GM12878 (cell line): ENCODE measurements around the gene AGBL5. TPM values are rescaled to one million over a fixed set of nuclear protein-coding genes. Genes with fewer than 3 reads are reported as not detected.
A peak's percentile ranks its signal among the peaks of the same experiment; 100 is the strongest.

Source experiments
- BCL3 ChIP-seq: IDR thresholded peaks from 2 replicates; pipeline ENCODE4 v1.6.1; 2011; ENCODE audit warnings: borderline replicate concordance, low read depth, mild to moderate bottlenecking, moderate library complexity, low read length; ENCODE audit not compliant: insufficient read depth, poor library complexity, severe bottlenecking
- BHLHE40 ChIP-seq, 2 experiments: fragments of 450-650 bp in 1 of 2; IDR thresholded peaks; 2 replicates each; pipeline ENCODE4 v1.6.1; 2011 to 2017; ENCODE audit warnings: low read depth in 2 of 2, borderline replicate concordance in 1 of 2, improper control_type of control experiment in 1 of 2, low read length in 1 of 2, mild to moderate bottlenecking in 1 of 2
- BRCA1 ChIP-seq: IDR thresholded peaks from 2 replicates; pipeline ENCODE4 v1.6.1; 2011; ENCODE audit warnings: low read depth, low read length, improper control_type of control experiment
- CREM ChIP-seq: IDR thresholded peaks from 2 replicates; pipeline ENCODE4 v1.6.1; 2014; ENCODE audit warnings: antibody characterized with exemption, low read depth
- DPF2 ChIP-seq: fragments of 450-650 bp; IDR thresholded peaks from 2 replicates; pipeline ENCODE4 v1.6.1; 2017; ENCODE audit warnings: mild to moderate bottlenecking
- EP300 ChIP-seq, 2 experiments: fragments of 150-350 bp in 1 of 2; IDR thresholded peaks; 2 replicates each; pipeline ENCODE4 v1.6.1; 2011 to 2012; ENCODE audit warnings: low read depth in 2 of 2, low read length in 2 of 2, borderline replicate concordance in 1 of 2, improper control_type of control experiment in 1 of 2, inconsistent platforms in 1 of 2; ENCODE audit not compliant: control insufficient read depth in 1 of 2
- ESRRA ChIP-seq: IDR thresholded peaks from 2 replicates; pipeline ENCODE4 v1.6.1; 2012; ENCODE audit warnings: mild to moderate bottlenecking, low read length, improper control_type of control experiment
- FOXK2 ChIP-seq: fragments of 450-650 bp; IDR thresholded peaks from 2 replicates; pipeline ENCODE4 v1.6.1; 2017; ENCODE audit warnings: mild to moderate bottlenecking, moderate library complexity
- HDAC6 ChIP-seq: fragments of 200-600 bp; sonication (generic); IDR thresholded peaks from one replicate; pipeline ENCODE4 v1.8.0; 2017; ENCODE audit warnings: antibody characterized with exemption; ENCODE audit not compliant: unreplicated experiment
- IRF5 ChIP-seq: fragments of 450-650 bp; IDR thresholded peaks from 2 replicates; pipeline ENCODE4 v1.6.1; 2017; ENCODE audit warnings: borderline replicate concordance
- KAT2A ChIP-seq: conservative IDR thresholded peaks from 2 replicates; pipeline ENCODE4 v1.6.1; 2011; ENCODE audit warnings: low read depth, low read length; ENCODE audit not compliant: control insufficient read depth
- MTA2 ChIP-seq: fragments of 450-650 bp; IDR thresholded peaks from 2 replicates; pipeline ENCODE4 v1.6.1; 2016; ENCODE audit warnings: low read depth, mild to moderate bottlenecking, moderate library complexity
- MTA3 ChIP-seq: IDR thresholded peaks from 2 replicates; pipeline ENCODE4 v1.6.1; 2012; ENCODE audit warnings: low read length, inconsistent platforms, borderline replicate concordance
- NFYA ChIP-seq: IDR thresholded peaks from 2 replicates; pipeline ENCODE4 v1.6.1; 2011; ENCODE audit warnings: low read depth, mild to moderate bottlenecking, low read length, improper control_type of control experiment, borderline replicate concordance
- PAX8 ChIP-seq: fragments of 450-650 bp; IDR thresholded peaks from 2 replicates; pipeline ENCODE4 v1.6.1; 2017; ENCODE audit warnings: mild to moderate bottlenecking, moderate library complexity
- POLR2A ChIP-seq: IDR thresholded peaks from 2 replicates; pipeline ENCODE4 v1.6.1; 2011; ENCODE audit warnings: low read depth, mild to moderate bottlenecking, low read length
- POLR2AphosphoS2 ChIP-seq: IDR thresholded peaks from 2 replicates; pipeline ENCODE4 v1.6.1; 2011; ENCODE audit warnings: low read depth, mild to moderate bottlenecking, low read length, improper control_type of control experiment, moderate library complexity
- PRDM15 ChIP-seq: fragments of 450-650 bp; formaldehyde crosslinking; IDR thresholded peaks from 2 replicates; pipeline ENCODE4 v1.4.0; 2020; ENCODE audit warnings: mild to moderate bottlenecking, moderate library complexity
- RELA ChIP-seq: fragments of 450-650 bp; IDR thresholded peaks from 2 replicates; pipeline ENCODE4 v1.8.0; 2014; ENCODE audit warnings: borderline replicate concordance; ENCODE audit not compliant: partially characterized antibody
- RUNX3 ChIP-seq: IDR thresholded peaks from 2 replicates; pipeline ENCODE4 v1.6.1; 2012; ENCODE audit warnings: low read length, inconsistent platforms
- SIN3A ChIP-seq: IDR thresholded peaks from 2 replicates; pipeline ENCODE4 v1.6.1; 2012; ENCODE audit warnings: low read depth, low read length, improper control_type of control experiment
- SP1 ChIP-seq: IDR thresholded peaks from one replicate; pipeline ENCODE4 v1.6.1; 2011; ENCODE audit warnings: low read depth, low read length
- SREBF1 ChIP-seq: IDR thresholded peaks from 2 replicates; pipeline ENCODE4 v1.6.1; 2012; ENCODE audit warnings: mild to moderate bottlenecking, low read length
- TBL1XR1 ChIP-seq: IDR thresholded peaks from 2 replicates; pipeline ENCODE4 v1.6.1; 2012; ENCODE audit warnings: low read depth, low read length, improper control_type of control experiment
- TCF12 ChIP-seq: IDR thresholded peaks from 2 replicates; pipeline ENCODE4 v1.6.1; 2011; ENCODE audit warnings: low read depth, mild to moderate bottlenecking, low read length
- ZNF274 ChIP-seq: IDR thresholded peaks from one replicate; pipeline ENCODE4 v1.8.0; 2011; ENCODE audit not compliant: insufficient read length, insufficient read depth
- polyA plus RNA-seq, 11 experiments: library from polyadenylated mRNA; depleted of rRNA in 4 of 11; unstranded in 6 of 11; stranded (reverse) in 5 of 11; fragments of >200 nt; fragmentation: Nextera tagmentation in 4 of 11; fragmentation: Illumina TruSeq in 1 of 11; extraction: Ambion mirVana in 4 of 11; extraction: Trizol in 1 of 11; gene quantifications; 1 replicate in 1 of 11; 2 replicates in 10 of 11; pipeline versions ENCODE4 v1.2.1 to v1.2.3, GENCODE V29; 2011 to 2016; ENCODE audit warnings: inconsistent platforms in 2 of 11, missing spikeins in 2 of 11, low read depth in 1 of 11
- total RNA-seq, 4 experiments: library from RNA; depleted of rRNA in 3 of 4; stranded (reverse); fragments of >200 nt in 3 of 4; fragmentation: Illumina TruSeq in 1 of 4; extraction: Trizol in 1 of 4; gene quantifications; 2 replicates each; pipeline versions ENCODE4 v1.2.1 to v1.2.3, GENCODE V29; 2013 to 2021

The AGBL5 gene
- total and polyA plus RNA-seq, 10 of the 15 experiments (the other 5 are each of a cell fraction or from before 2014, with no cell fraction given), result 1.9 to 28.5 (median 19.5) TPM

- TF ChIP-seq BCL3, result no peak
- TF ChIP-seq TCF12, result peak; percentile 96
- TF ChIP-seq RUNX3, result peak; percentile 49; the same call in 1 of the 2 replicates
- peak; percentile 69; the same call in 1 of the 2 replicates for TF ChIP-seq DPF2
- peak; percentile 54 for TF ChIP-seq SP1
- peak; percentile 81 for TF ChIP-seq POLR2AphosphoS2
- TF ChIP-seq MTA3, result no peak
- TF ChIP-seq NFYA, result no peak
- no peak; the same call in 1 of the 2 replicates for TF ChIP-seq TBL1XR1
- no peak for TF ChIP-seq ZNF274
- no peak for TF ChIP-seq PRDM15
- peak; percentile 79 for TF ChIP-seq CREM
- TF ChIP-seq SIN3A, result no peak; the same call in 1 of the 2 replicates
- peak in 1 of 2 experiments; percentile 73; a peak in 1 of 4 replicates for TF ChIP-seq BHLHE40 (IDR thresholded peaks at IDR 0.05; ENCODE audit: borderline replicate concordance in 1 of 2, low read depth in 2 of 2, low read length in 1 of 2)
- TF ChIP-seq PAX8, result no peak
- no peak for TF ChIP-seq FOXK2
- no peak for TF ChIP-seq MTA2
- no peak for TF ChIP-seq EP300 (IDR thresholded peaks at IDR 0.05; ENCODE audit: borderline replicate concordance in 1 of 2, control insufficient read depth in 1 of 2, low read depth in 2 of 2, low read length in 2 of 2)
- TF ChIP-seq ESRRA, result no peak
- no peak for TF ChIP-seq BRCA1
- TF ChIP-seq RELA, result no peak
- no peak for TF ChIP-seq KAT2A
- TF ChIP-seq SREBF1, result no peak
- no peak for TF ChIP-seq HDAC6
- no peak for TF ChIP-seq IRF5
- peak; percentile 98 for TF ChIP-seq POLR2A
Measured at GRCh38 chr2:27071277-27071989, 20.0 kb downstream of the AGBL5 start, which contains the start of gene OST4 (continued).
